DOHH2 (cell line): ENCODE measurements around the gene BRINP1.

Experiments
- H3F3A ChIP-seq: fragments of 200-600 bp; sonication (generic), shearing (Covaris generic); 2 replicates; pipeline ENCODE4 v1.6.0; 2016; ENCODE audit warnings: antibody characterized with exemption, mild to moderate bottlenecking; ENCODE audit not compliant: control insufficient read depth, insufficient read depth
- H3K27ac ChIP-seq: fragments of 200-600 bp; sonication (generic); 2 replicates; pipeline ENCODE4 v1.5.1; 2014; ENCODE audit warnings: low read depth, mild to moderate bottlenecking, low read length, moderate library complexity
- H3K27me3 ChIP-seq: fragments of 200-600 bp; sonication (generic); 2 replicates; pipeline ENCODE4 v1.6.1; 2014; ENCODE audit warnings: mild to moderate bottlenecking, low read length, mixed read lengths; ENCODE audit not compliant: control insufficient read depth
- H3K36me3 ChIP-seq: fragments of 200-600 bp; sonication (generic); 2 replicates; pipeline ENCODE4 v1.6.1; 2014; ENCODE audit warnings: mild to moderate bottlenecking, low read length, moderate library complexity, mixed read lengths; ENCODE audit not compliant: control insufficient read depth
- H3K4me1 ChIP-seq: fragments of 200-600 bp; sonication (generic); 2 replicates; pipeline ENCODE4 v1.6.1; 2014; ENCODE audit warnings: mild to moderate bottlenecking, low read length, mixed read lengths; ENCODE audit not compliant: control insufficient read depth
- H3K4me2 ChIP-seq: fragments of 200-600 bp; sonication (generic); 2 replicates; pipeline ENCODE4 v1.6.0; 2014; ENCODE audit warnings: mild to moderate bottlenecking, low read length, moderate library complexity
- H3K4me3 ChIP-seq: fragments of 200-600 bp; sonication (generic); 2 replicates; pipeline ENCODE4 v1.5.1; 2014; ENCODE audit warnings: mild to moderate bottlenecking, low read length, mixed read lengths
- H3K79me2 ChIP-seq: fragments of 200-600 bp; sonication (generic); 2 replicates; pipeline ENCODE4 v1.6.1; 2014; ENCODE audit warnings: mild to moderate bottlenecking, low read length, mixed read lengths; ENCODE audit not compliant: control insufficient read depth
- H3K9me2 ChIP-seq: fragments of 200-600 bp; sonication (generic); replicated peaks from 2 replicates; pipeline ENCODE4 v1.6.1; 2014; ENCODE audit warnings: mild to moderate bottlenecking, low read length, mixed read lengths; ENCODE audit not compliant: control insufficient read depth
- H3K9me3 ChIP-seq: fragments of 200-600 bp; sonication (generic); 2 replicates; pipeline ENCODE4 v1.6.1; 2014; ENCODE audit warnings: antibody characterized with exemption, low read length, mixed read lengths; ENCODE audit not compliant: control insufficient read depth, insufficient read depth
- H4K20me1 ChIP-seq: fragments of 200-600 bp; sonication (generic); 2 replicates; pipeline ENCODE4 v1.6.0; 2014; ENCODE audit warnings: low read depth, mild to moderate bottlenecking, antibody characterized with exemption, low read length, moderate library complexity; ENCODE audit not compliant: control insufficient read depth, insufficient read depth
- CTCF ChIP-seq: fragments of 200-600 bp; sonication (generic); IDR thresholded peaks from one replicate; pipeline ENCODE4 v1.5.1; 2014; ENCODE audit warnings: antibody characterized with exemption, mild to moderate bottlenecking, low read depth, low read length; ENCODE audit not compliant: poor library complexity, severe bottlenecking
- EZH2phosphoT487 ChIP-seq: fragments of 200-600 bp; sonication (generic); IDR thresholded peaks from 2 replicates; pipeline ENCODE4 v1.6.1; 2017; ENCODE audit warnings: borderline replicate concordance, mild to moderate bottlenecking, antibody characterized with exemption, low read length, moderate library complexity, mixed read lengths

Gene BRINP1

GRCh38 chr9:119302988-119303698 is 66.1 kb downstream of the BRINP1 start:
- no peak overlapping the region for H3K27ac ChIP-seq
- peaks cover 4% of the 10 kb centered on the region for H3K4me1 ChIP-seq

GRCh38 chr9:119298076-119298853 is 71.0 kb downstream of the BRINP1 start:
- Histone ChIP-seq H3K36me3 (no peaks in the 10 kb centered on the region), H3K4me1 (peaks cover 7% of the 10 kb centered on the region), H3K4me3 (no peak overlapping the region), H3F3A (no peaks in the 10 kb centered on the region), H4K20me1 (no peaks in the 10 kb centered on the region), H3K9me2 (no peaks in the 10 kb centered on the region), H3K27me3 (no peaks in the 10 kb centered on the region), H3K4me2 (no peak overlapping the region), H3K9me3 (no peaks in the 10 kb centered on the region), H3K79me2 (no peaks in the 10 kb centered on the region), H3K27ac (no peak overlapping the region)
- no peak for TF ChIP-seq CTCF
- no peak for TF ChIP-seq EZH2phosphoT487

More at GRCh38 chr9:119302988-119303698, 66.1 kb downstream of the BRINP1 start:
- Histone ChIP-seq H3K9me3 (no peaks in the 10 kb centered on the region), H3K4me2 (no peak overlapping the region), H3K27me3 (no peaks in the 10 kb centered on the region), H3F3A (no peaks in the 10 kb centered on the region), H3K36me3 (no peaks in the 10 kb centered on the region), H4K20me1 (no peaks in the 10 kb centered on the region), H3K4me3 (no peak overlapping the region), H3K79me2 (no peaks in the 10 kb centered on the region), H3K9me2 (no peaks in the 10 kb centered on the region)
- TF ChIP-seq CTCF = no peak
- TF ChIP-seq EZH2phosphoT487 = no peak

GRCh38 chr9:119291554-119291953 is 77.7 kb downstream of the BRINP1 start:
- H3K4me2 ChIP-seq = no peak overlapping the region
- H3K27me3 ChIP-seq = no peaks in the 10 kb centered on the region; the same call in 1 of the 2 replicates
- no peak overlapping the region for H3K27ac ChIP-seq
- no peaks in the 10 kb centered on the region for H3K36me3 ChIP-seq
- no peaks in the 10 kb centered on the region for H4K20me1 ChIP-seq
- no peaks in the 10 kb centered on the region for H3K9me3 ChIP-seq
- no peaks in the 10 kb centered on the region for H3K9me2 ChIP-seq
- H3K79me2 ChIP-seq = no peaks in the 10 kb centered on the region
- no peak overlapping the region for H3K4me3 ChIP-seq
- no peaks in the 10 kb centered on the region for H3K4me1 ChIP-seq
- no peaks in the 10 kb centered on the region for H3F3A ChIP-seq
- no peak for TF ChIP-seq CTCF
- no peak for TF ChIP-seq EZH2phosphoT487
